Esophagus muscularis mucosa (tissue), 4 donors: ENCODE results near the gene FYB1. TPM values are rescaled to one million over a fixed set of nuclear protein-coding genes. Genes with fewer than 3 reads are reported as not detected.

Source experiments
- DNase-seq: peaks from one replicate; pipeline ENCODE4 v3.0.0-alpha.2; 2017; ENCODE audit errors: extremely low spot score
- H3K27ac ChIP-seq, 4 donors: fragments of 200-600 bp; sonication (generic); replicated peaks in 1 of 4; 1 replicate in 3 of 4; 2 replicates in 1 of 4; pipeline ENCODE4 v1.5.1; 2016 to 2019; ENCODE audit warnings: mild to moderate bottlenecking in 1 of 4
- H3K27me3 ChIP-seq, 4 donors: fragments of 200-600 bp; sonication (generic); one replicate each; pipeline versions ENCODE4 v1.5.1 to v1.6.0; 2016 to 2019
- H3K36me3 ChIP-seq, 4 donors: fragments of 200-600 bp; sonication (generic); one replicate each; pipeline ENCODE4 v1.5.1; 2016 to 2019
- H3K4me1 ChIP-seq, 4 donors: fragments of 200-600 bp; sonication (generic); one replicate each; pipeline ENCODE4 v1.5.1; 2016 to 2019
- H3K4me3 ChIP-seq, 4 donors: fragments of 200-600 bp; sonication (generic); 1 replicate in 2 of 4; 2 replicates in 2 of 4; pipeline ENCODE4 v1.5.1; 2016 to 2019; ENCODE audit warnings: mild to moderate bottlenecking in 4 of 4, moderate library complexity in 1 of 4
- H3K9me3 ChIP-seq, 4 donors: fragments of 200-600 bp; sonication (generic); 1 replicate in 3 of 4; 2 replicates in 1 of 4; pipeline ENCODE4 v1.5.1; 2016 to 2019
- CTCF ChIP-seq, 3 experiments: fragments of 200-600 bp in 2 of 3; fragments of 450-650 bp in 1 of 3; sonication (generic) in 2 of 3; IDR thresholded peaks; one replicate each; pipeline ENCODE4 v1.5.1; 2017 to 2019; ENCODE audit warnings: antibody characterized with exemption in 3 of 3, mild to moderate bottlenecking in 2 of 3, moderate library complexity in 1 of 3
- EP300 ChIP-seq: sonication (generic); formaldehyde crosslinking; IDR thresholded peaks from one replicate; pipeline ENCODE4 v1.6.1; 2017; ENCODE audit warnings: antibody characterized with exemption
- POLR2A ChIP-seq: fragments of 450-650 bp; IDR thresholded peaks from one replicate; pipeline ENCODE4 v1.6.1; 2017; ENCODE audit warnings: antibody characterized with exemption, moderate library complexity, mild to moderate bottlenecking, low read depth
- POLR2AphosphoS5 ChIP-seq, 2 donors: sonication (generic); formaldehyde crosslinking; IDR thresholded peaks; one replicate each; pipeline ENCODE4 v1.6.1; 2017; ENCODE audit warnings: antibody characterized with exemption in 2 of 2
- WGBS: methylation state at CpG from one replicate; pipeline ENCODE4 v1.1.5; 2018; 5-methylcytosine and 5-hydroxymethylcytosine counted together
- intact Hi-C: fragments of 100-400 bp; cut with DNase I; formaldehyde crosslinking; loops from one replicate; pipeline ENCODE4 v1.15.1; 2023
- total RNA-seq, 4 donors: library from RNA; depleted of rRNA; stranded (reverse); fragments of >200 nt; gene quantifications; one replicate each; pipeline versions ENCODE4 v1.1.0 to v1.2.1, GENCODE V29; 2016

Gene FYB1
- total RNA-seq, 4 donors from 2014 or later: 3.2 to 12.9 (median 3.9) TPM

DNA sequence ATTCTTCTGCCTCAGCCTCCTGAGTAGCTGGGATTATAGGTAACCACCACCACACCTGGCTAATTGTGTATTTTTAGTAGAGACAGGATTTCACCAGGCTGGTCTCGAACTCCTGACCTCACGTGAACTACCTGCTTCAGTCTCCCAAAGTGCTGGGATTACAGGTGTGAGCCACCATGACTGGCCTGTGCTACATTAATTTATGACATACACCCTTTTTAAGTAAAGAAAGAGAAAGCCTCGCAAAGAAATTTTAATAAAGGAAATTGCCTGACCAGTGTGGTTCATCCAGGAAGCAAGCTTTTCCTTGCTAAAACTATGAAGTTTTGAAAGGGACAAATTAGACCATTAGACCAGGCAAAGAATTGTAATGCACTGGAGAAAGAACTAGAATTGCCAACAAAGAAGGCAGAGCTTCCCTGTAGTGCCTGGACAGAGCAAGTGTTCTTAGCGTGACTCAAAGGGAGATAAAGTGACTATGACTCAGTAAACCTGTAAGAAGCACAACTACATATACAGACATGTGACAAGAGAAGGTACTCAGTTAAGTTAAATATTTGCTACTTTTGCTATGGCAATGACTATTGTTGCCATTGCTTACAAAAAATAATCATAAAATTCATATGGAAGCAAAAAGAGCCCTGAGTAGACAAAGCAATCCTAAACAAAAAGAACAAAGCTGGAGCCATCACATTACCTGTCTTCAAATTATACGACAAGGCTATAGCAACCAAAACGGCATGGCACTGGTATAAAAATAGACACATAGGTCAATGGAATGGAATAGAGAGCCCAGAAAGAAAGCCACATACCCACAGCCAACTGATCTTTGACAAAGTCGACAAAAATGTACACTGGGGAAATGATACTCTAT, 54.6 kb downstream of the FYB1 start:
- WGBS: 86% methylated on average over 7 of the region's 7 CpGs
- Histone ChIP-seq H3K27ac (no peak overlapping the region), H3K9me3 (no peaks in the 10 kb centered on the region), H3K4me1 (no peaks in the 10 kb centered on the region), H3K27me3 (no peaks in the 10 kb centered on the region), H3K4me3 (no peak overlapping the region), H3K36me3 (no peaks in the 10 kb centered on the region)
- TF ChIP-seq CTCF (IDR thresholded peaks at IDR 0.05): no peak
- TF ChIP-seq POLR2A: no peak
- TF ChIP-seq POLR2AphosphoS5 (IDR thresholded peaks at IDR 0.05): no peak
- no peak for TF ChIP-seq EP300
- peak; percentile 12 for DNase-seq
- intact Hi-C loops: no loop called here

GRCh38 chr5:39164016-39164415, 55.3 kb downstream of the FYB1 start:
- intact Hi-C loops: no loop called here
- Histone ChIP-seq H3K9me3 (no peaks in the 10 kb centered on the region), H3K4me1 (no peaks in the 10 kb centered on the region), H3K4me3 (no peak overlapping the region), H3K27ac (no peak overlapping the region), H3K36me3 (no peaks in the 10 kb centered on the region), H3K27me3 (no peaks in the 10 kb centered on the region)
- peak; percentile 19 for DNase-seq
- WGBS: 43% methylated on average over 1 of the region's 1 CpG
- TF ChIP-seq POLR2AphosphoS5 (IDR thresholded peaks at IDR 0.05) (no peak), POLR2A (no peak), CTCF (IDR thresholded peaks at IDR 0.05) (no peak), EP300 (no peak)

- Histone ChIP-seq H3K36me3 (no peaks in the 10 kb centered on the region), H3K4me1 (no peaks in the 10 kb centered on the region), H3K4me3 (no peak overlapping the region), H3K9me3 (no peaks in the 10 kb centered on the region), H3K27ac (no peak overlapping the region), H3K27me3 (no peaks in the 10 kb centered on the region)
- no peak for DNase-seq
- intact Hi-C loops: no loop called here
- no peak for TF ChIP-seq EP300
- no peak for TF ChIP-seq POLR2AphosphoS5 (IDR thresholded peaks at IDR 0.05)
- TF ChIP-seq POLR2A: no peak
- no peak for TF ChIP-seq CTCF (IDR thresholded peaks at IDR 0.05)
Measured at GRCh38 chr5:39161578-39161977, 57.8 kb downstream of the FYB1 start.

GRCh38 chr5:39160576-39161213, 58.7 kb downstream of the FYB1 start:
- no peak overlapping the region for H3K27ac ChIP-seq
- no peaks in the 10 kb centered on the region for H3K27me3 ChIP-seq
- H3K4me1 ChIP-seq: no peaks in the 10 kb centered on the region
- H3K9me3 ChIP-seq: no peaks in the 10 kb centered on the region
- WGBS: 73% methylated on average over 5 of the region's 5 CpGs
- no peak for DNase-seq
- no peaks in the 10 kb centered on the region for H3K36me3 ChIP-seq
- no peak overlapping the region for H3K4me3 ChIP-seq
- TF ChIP-seq EP300: no peak
- intact Hi-C loops: no loop called here

DNA sequence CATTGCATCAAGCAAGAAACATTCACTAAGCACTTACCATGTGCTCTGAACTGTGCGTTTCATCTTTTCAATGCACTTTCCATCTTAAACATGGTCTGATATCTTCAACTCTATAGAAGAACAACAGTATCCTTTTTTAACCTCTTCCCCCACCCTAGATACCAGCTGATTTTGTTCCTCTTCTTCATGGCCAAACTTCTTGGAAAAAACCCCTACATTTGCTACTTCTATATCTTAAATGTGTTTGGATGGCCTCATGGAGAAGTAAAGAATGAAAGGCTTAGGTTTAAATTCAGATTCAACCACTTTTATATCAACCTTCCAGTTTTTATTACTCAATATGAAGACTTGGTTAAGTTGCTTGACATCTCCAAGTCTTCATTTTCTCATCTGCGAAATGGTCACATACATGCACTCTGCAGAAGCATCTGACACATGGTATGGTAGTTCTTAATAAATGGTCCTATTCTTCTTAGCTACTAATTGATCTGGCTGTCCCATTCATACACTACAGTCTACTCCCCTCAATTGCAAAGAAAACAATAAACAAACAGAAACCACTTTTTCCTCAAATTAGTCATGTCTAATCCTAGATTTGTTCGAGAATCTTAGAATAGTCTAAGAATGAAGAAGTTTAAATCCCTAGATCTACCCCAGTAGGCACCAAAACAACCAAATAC, 59.4 kb downstream of the FYB1 start:
- TF ChIP-seq CTCF (IDR thresholded peaks at IDR 0.05): no peak
- TF ChIP-seq EP300: no peak
- TF ChIP-seq POLR2AphosphoS5 (IDR thresholded peaks at IDR 0.05): no peak
- TF ChIP-seq POLR2A: no peak
- Histone ChIP-seq H3K4me3 (no peak overlapping the region), H3K36me3 (no peaks in the 10 kb centered on the region), H3K4me1 (no peaks in the 10 kb centered on the region), H3K27me3 (no peaks in the 10 kb centered on the region), H3K9me3 (no peaks in the 10 kb centered on the region), H3K27ac (no peak overlapping the region)
- intact Hi-C loops: no loop called here
- WGBS: 84% methylated on average over 3 of the region's 3 CpGs
- DNase-seq: no peak
